ENCODE data around the gene UBE2G2. TPM values are rescaled to one million over a fixed set of nuclear protein-coding genes. Genes with fewer than 3 reads are reported as not detected.

The UBE2G2 gene
- 86.8 TPM for polyA plus RNA-seq (2013)

GRCh38 chr21:44801468-44802395, at the start of gene UBE2G2:
Gene UBE2G2, minus strand, starts transcription at chr21:44801820. Its CDS starts 72 bp downstream, at chr21:44801748.
- WGBS (ENCODE audit: insufficient coverage) = under 1% methylated on average over 78 of the region's 97 CpGs

GRCh38 chr21:44850905-44851657, 49.5 kb upstream of the UBE2G2 start:
- DNase-seq = no peak
- WGBS (ENCODE audit: insufficient coverage) = 86% methylated on average over 20 of the region's 26 CpGs
- CTCF ChIA-PET = interaction anchor here (1.0 to 2.1 kb wide), 5 partner anchors 10 to 32 kb away, joined by 3 to 7 read pairs (median 4); no protein-coding TSS in a partner anchor

More at GRCh38 chr21:44801468-44802395, at the start of gene UBE2G2:
- peak; percentile 75 to 88 (median 82) for DNase-seq
- no peaks in the 10 kb centered on the region for H3K27me3 ChIP-seq (replicated peaks in 2 of 5; ENCODE audit: control insufficient read depth in 4 of 5, insufficient read depth in 5 of 5, low read length in 4 of 5)
- H3K36me3 ChIP-seq (ENCODE audit: control insufficient read depth in 4 of 4, insufficient read depth in 4 of 4, low read length in 3 of 4) = peaks cover 13 to 58% (median 28%) of the 10 kb centered on the region in 4 experiments
- CTCF ChIA-PET = interaction anchor here (0.7 to 2.9 kb wide), 12 partner anchors 8 to 291 kb away, joined by 3 to 11 read pairs (median 4); no protein-coding TSS in a partner anchor
- no peaks in the 10 kb centered on the region for H3K9me3 ChIP-seq (ENCODE audit: control extremely low read depth in 1 of 5, control insufficient read depth in 4 of 5, insufficient read depth in 2 of 5, low read depth in 1 of 5, low read length in 4 of 5)
- POLR2A ChIA-PET = interaction anchor here (0.6 to 0.7 kb wide), 2 partner anchors 73 to 114 kb away, joined by 3 read pairs; no protein-coding TSS in a partner anchor
- peaks cover 8 to 28% (median 28%) of the 10 kb centered on the region in 4 experiments for H3K4me1 ChIP-seq (ENCODE audit: control extremely low read depth in 1 of 4, control insufficient read depth in 4 of 4, insufficient read depth in 4 of 4, low read length in 3 of 4)
- H3K4me3 ChIP-seq (ENCODE audit: control insufficient read depth in 1 of 7, extremely low read depth in 1 of 7, insufficient read depth in 4 of 7, low read depth in 2 of 7, low read length in 6 of 7) = peak within 1 kb of the TSS; percentile 63 to 96 (median 81)
- peak within 1 kb of the TSS; percentile 27 to 79 for H3K27ac ChIP-seq (ENCODE audit: insufficient read depth in 1 of 2, low read depth in 1 of 2, low read length in 2 of 2, poor library complexity in 1 of 2, severe bottlenecking in 2 of 2)

GRCh38 chr21:44850208-44850800, 48.7 kb upstream of the UBE2G2 start:
- ChIA-PET CTCF (interaction anchor here (1.0 kb wide), 1 partner anchor 10 kb away, joined by 4 read pairs; no protein-coding TSS in a partner anchor), POLR2A (interaction anchor here (0.9 to 1.2 kb wide), 2 partner anchors 10 to 11 kb away, joined by 3 read pairs; no protein-coding TSS in a partner anchor)
- peaks cover 6 to 67% (median 44%) of the 10 kb centered on the region in 4 experiments for H3K4me1 ChIP-seq (ENCODE audit: control extremely low read depth in 1 of 4, control insufficient read depth in 4 of 4, insufficient read depth in 4 of 4, low read length in 3 of 4)
- WGBS (ENCODE audit: insufficient coverage) = 93% methylated on average over 16 of the region's 20 CpGs
- DNase-seq = no peak
- H3K27me3 ChIP-seq (replicated peaks in 2 of 5; ENCODE audit: control insufficient read depth in 4 of 5, insufficient read depth in 5 of 5, low read length in 4 of 5) = no peaks in the 10 kb centered on the region
- no peaks in the 10 kb centered on the region for H3K9me3 ChIP-seq (ENCODE audit: control extremely low read depth in 1 of 5, control insufficient read depth in 4 of 5, insufficient read depth in 2 of 5, low read depth in 1 of 5, low read length in 4 of 5)
- no peak overlapping the region for H3K4me3 ChIP-seq (ENCODE audit: control insufficient read depth in 1 of 7, extremely low read depth in 1 of 7, insufficient read depth in 4 of 7, low read depth in 2 of 7, low read length in 6 of 7)
- peaks cover 9 to 68% (median 46%) of the 10 kb centered on the region in 4 experiments for H3K36me3 ChIP-seq (ENCODE audit: control insufficient read depth in 4 of 4, insufficient read depth in 4 of 4, low read length in 3 of 4)
- no peak overlapping the region for H3K27ac ChIP-seq (ENCODE audit: insufficient read depth in 1 of 2, low read depth in 1 of 2, low read length in 2 of 2, poor library complexity in 1 of 2, severe bottlenecking in 2 of 2)

More at GRCh38 chr21:44850905-44851657, 49.5 kb upstream of the UBE2G2 start:
- H3K4me1 ChIP-seq (ENCODE audit: control extremely low read depth in 1 of 4, control insufficient read depth in 4 of 4, insufficient read depth in 4 of 4, low read length in 3 of 4) = peaks cover 6 to 67% (median 40%) of the 10 kb centered on the region in 4 experiments
- no peaks in the 10 kb centered on the region for H3K27me3 ChIP-seq (replicated peaks in 2 of 5; ENCODE audit: control insufficient read depth in 4 of 5, insufficient read depth in 5 of 5, low read length in 4 of 5)
- peaks cover 11 to 75% (median 52%) of the 10 kb centered on the region in 4 experiments for H3K36me3 ChIP-seq (ENCODE audit: control insufficient read depth in 4 of 4, insufficient read depth in 4 of 4, low read length in 3 of 4)
- H3K4me3 ChIP-seq (ENCODE audit: control insufficient read depth in 1 of 7, extremely low read depth in 1 of 7, insufficient read depth in 4 of 7, low read depth in 2 of 7, low read length in 6 of 7) = peak overlapping the region in 1 of 7 experiments; percentile 36
- peak overlapping the region in 1 of 2 experiments; percentile 43 for H3K27ac ChIP-seq (ENCODE audit: insufficient read depth in 1 of 2, low read depth in 1 of 2, low read length in 2 of 2, poor library complexity in 1 of 2, severe bottlenecking in 2 of 2)
- H3K9me3 ChIP-seq (ENCODE audit: control extremely low read depth in 1 of 5, control insufficient read depth in 4 of 5, insufficient read depth in 2 of 5, low read depth in 1 of 5, low read length in 4 of 5) = no peaks in the 10 kb centered on the region
- POLR2A ChIA-PET = interaction anchor here (0.9 to 1.2 kb wide), 2 partner anchors 9 to 12 kb away, joined by 3 read pairs; no protein-coding TSS in a partner anchor

GRCh38 chr21:44849616-44850130, 48.1 kb upstream of the UBE2G2 start:
- CTCF ChIA-PET = no interaction called here
- H3K36me3 ChIP-seq (ENCODE audit: control insufficient read depth in 4 of 4, insufficient read depth in 4 of 4, low read length in 3 of 4) = peaks cover 9 to 61% (median 43%) of the 10 kb centered on the region in 4 experiments
- no peaks in the 10 kb centered on the region for H3K27me3 ChIP-seq (replicated peaks in 2 of 5; ENCODE audit: control insufficient read depth in 4 of 5, insufficient read depth in 5 of 5, low read length in 4 of 5)
- H3K4me1 ChIP-seq (ENCODE audit: control extremely low read depth in 1 of 4, control insufficient read depth in 4 of 4, insufficient read depth in 4 of 4, low read length in 3 of 4) = peaks cover 6 to 64% (median 42%) of the 10 kb centered on the region in 4 experiments
- POLR2A ChIA-PET = no interaction called here
- H3K27ac ChIP-seq (ENCODE audit: insufficient read depth in 1 of 2, low read depth in 1 of 2, low read length in 2 of 2, poor library complexity in 1 of 2, severe bottlenecking in 2 of 2) = no peak overlapping the region
- H3K9me3 ChIP-seq (ENCODE audit: control extremely low read depth in 1 of 5, control insufficient read depth in 4 of 5, insufficient read depth in 2 of 5, low read depth in 1 of 5, low read length in 4 of 5) = no peaks in the 10 kb centered on the region
- no peak overlapping the region for H3K4me3 ChIP-seq (ENCODE audit: control insufficient read depth in 1 of 7, extremely low read depth in 1 of 7, insufficient read depth in 4 of 7, low read depth in 2 of 7, low read length in 6 of 7)
- 100% methylated on average over 5 of the region's 12 CpGs for WGBS (ENCODE audit: insufficient coverage)
- DNase-seq = no peak

- H3K4me1 ChIP-seq (ENCODE audit: control extremely low read depth in 1 of 4, control insufficient read depth in 4 of 4, insufficient read depth in 4 of 4, low read length in 3 of 4) = peaks cover 6 to 57% (median 38%) of the 10 kb centered on the region in 4 experiments
- WGBS (ENCODE audit: insufficient coverage) = 99% methylated on average over 36 of the region's 36 CpGs
- no peak overlapping the region for H3K27ac ChIP-seq (ENCODE audit: insufficient read depth in 1 of 2, low read depth in 1 of 2, low read length in 2 of 2, poor library complexity in 1 of 2, severe bottlenecking in 2 of 2)
- no peak for DNase-seq
- no peak overlapping the region for H3K4me3 ChIP-seq (ENCODE audit: control insufficient read depth in 1 of 7, extremely low read depth in 1 of 7, insufficient read depth in 4 of 7, low read depth in 2 of 7, low read length in 6 of 7)
- ChIA-PET POLR2A (interaction anchor here (0.7 to 2.8 kb wide), 2 partner anchors 25 to 28 kb away, joined by 3 to 7 read pairs; partner anchors contain the start of gene PTTG1IP), CTCF (no interaction called here)
- peaks cover 9 to 54% (median 39%) of the 10 kb centered on the region in 4 experiments for H3K36me3 ChIP-seq (ENCODE audit: control insufficient read depth in 4 of 4, insufficient read depth in 4 of 4, low read length in 3 of 4)
- H3K9me3 ChIP-seq (ENCODE audit: control extremely low read depth in 1 of 5, control insufficient read depth in 4 of 5, insufficient read depth in 2 of 5, low read depth in 1 of 5, low read length in 4 of 5) = no peaks in the 10 kb centered on the region
- H3K27me3 ChIP-seq (replicated peaks in 2 of 5; ENCODE audit: control insufficient read depth in 4 of 5, insufficient read depth in 5 of 5, low read length in 4 of 5) = no peaks in the 10 kb centered on the region
Measured at GRCh38 chr21:44848821-44849521, 47.4 kb upstream of the UBE2G2 start.
